ENCODE results near the gene CRISPLD2.

Gene CRISPLD2

GRCh38 chr16:84819644-84820304 lies at the start of gene CRISPLD2:
TSS of gene CRISPLD2 (plus strand) at chr16:84819985. CDS start at chr16:84838496, 18,511 bp downstream.
- TF ChIP-seq CTCF (conservative IDR thresholded peaks at IDR 0.05; ENCODE audit: low read depth) = no peak
- peak; percentile 91 for DNase-seq (ENCODE audit: low spot score)
- ChIA-PET CTCF (interaction anchor here (0.6 to 0.7 kb wide), 2 partner anchors 9 to 79 kb away, joined by 3 to 6 read pairs; no protein-coding TSS in a partner anchor), POLR2A (ENCODE audit: low non-redundant PET) (interaction anchor here (0.5 to 1.7 kb wide), 2 partner anchors 18 to 23 kb away, joined by 4 to 8 read pairs; no protein-coding TSS in a partner anchor)
- H3K27ac ChIP-seq = no peak within 1 kb of the TSS

GRCh38 chr16:84773312-84773711 lies 46.5 kb upstream of the CRISPLD2 start:
- H3K27ac ChIP-seq = no peak overlapping the region
- DNase-seq (ENCODE audit: low spot score) = no peak
- ChIA-PET POLR2A (ENCODE audit: low non-redundant PET) (no interaction called here), CTCF (interaction anchor here (0.6 kb wide), 1 partner anchor 15 kb away, joined by 3 read pairs; no protein-coding TSS in a partner anchor)
- TF ChIP-seq CTCF (conservative IDR thresholded peaks at IDR 0.05; ENCODE audit: low read depth) = no peak

GRCh38 chr16:84774810-84775209 lies 45.0 kb upstream of the CRISPLD2 start:
- ChIA-PET CTCF (interaction anchor here (0.6 kb wide), 1 partner anchor 943 kb away, joined by 3 read pairs; no protein-coding TSS in a partner anchor), POLR2A (ENCODE audit: low non-redundant PET) (no interaction called here)
- no peak overlapping the region for H3K27ac ChIP-seq
- peak; percentile 20 for DNase-seq (ENCODE audit: low spot score)
- TF ChIP-seq CTCF (conservative IDR thresholded peaks at IDR 0.05; ENCODE audit: low read depth) = no peak

GRCh38 chr16:84775262-84775810 lies 44.4 kb upstream of the CRISPLD2 start:
- H3K27ac ChIP-seq = no peak overlapping the region
- CTCF ChIA-PET = no interaction called here

GRCh38 chr16:84777435-84777834 lies 42.4 kb upstream of the CRISPLD2 start:
- POLR2A ChIA-PET (ENCODE audit: low non-redundant PET) = no interaction called here
- no peak for DNase-seq (ENCODE audit: low spot score)
- no peak overlapping the region for H3K27ac ChIP-seq
- CTCF ChIA-PET = interaction anchor here (0.6 kb wide), 1 partner anchor 10 kb away, joined by 3 read pairs; no protein-coding TSS in a partner anchor
- TF ChIP-seq CTCF (conservative IDR thresholded peaks at IDR 0.05; ENCODE audit: low read depth) = no peak

More at GRCh38 chr16:84775262-84775810, 44.4 kb upstream of the CRISPLD2 start:
- POLR2A ChIA-PET (ENCODE audit: low non-redundant PET) = no interaction called here
- TF ChIP-seq CTCF (conservative IDR thresholded peaks at IDR 0.05; ENCODE audit: low read depth) = no peak
- no peak for DNase-seq (ENCODE audit: low spot score)

GRCh38 chr16:84778720-84779119 lies 41.1 kb upstream of the CRISPLD2 start:
- no peak for DNase-seq (ENCODE audit: low spot score)
- ChIA-PET POLR2A (ENCODE audit: low non-redundant PET) (no interaction called here), CTCF (no interaction called here)
- no peak for TF ChIP-seq CTCF (conservative IDR thresholded peaks at IDR 0.05; ENCODE audit: low read depth)
- H3K27ac ChIP-seq = no peak overlapping the region
